ENCODE measurements around the gene PLD4.

DNA sequence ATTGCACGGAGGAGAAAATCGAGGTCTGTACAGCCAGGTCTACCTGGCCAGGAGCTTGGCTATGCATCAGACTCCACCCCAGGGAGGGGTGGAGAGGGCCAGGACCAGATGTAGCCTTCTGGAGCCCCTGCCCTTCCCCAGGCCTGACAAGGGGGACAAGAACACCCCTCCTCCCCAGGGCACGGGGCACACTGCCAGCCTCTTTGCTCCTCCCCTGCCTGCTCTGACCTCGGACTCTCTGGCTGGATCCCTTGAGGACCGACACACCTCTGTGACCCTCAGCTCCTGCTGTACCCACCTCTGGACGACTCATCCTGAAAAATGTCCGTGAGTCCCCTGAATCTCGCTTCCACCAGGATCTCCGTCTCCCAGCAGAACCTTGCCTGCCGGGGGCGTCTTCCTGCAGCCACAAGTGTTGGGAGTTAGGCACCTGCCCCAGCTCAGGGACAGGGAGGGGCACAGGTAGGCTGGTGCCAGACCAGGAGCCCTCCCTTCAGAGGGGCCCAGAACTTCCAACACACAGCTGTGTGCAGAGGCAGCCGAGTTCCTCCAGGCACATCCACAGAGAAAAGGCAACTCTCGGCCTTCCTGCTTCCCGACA is 31.7 kb downstream of the PLD4 start:
- TF ChIP-seq, protein P1, sequence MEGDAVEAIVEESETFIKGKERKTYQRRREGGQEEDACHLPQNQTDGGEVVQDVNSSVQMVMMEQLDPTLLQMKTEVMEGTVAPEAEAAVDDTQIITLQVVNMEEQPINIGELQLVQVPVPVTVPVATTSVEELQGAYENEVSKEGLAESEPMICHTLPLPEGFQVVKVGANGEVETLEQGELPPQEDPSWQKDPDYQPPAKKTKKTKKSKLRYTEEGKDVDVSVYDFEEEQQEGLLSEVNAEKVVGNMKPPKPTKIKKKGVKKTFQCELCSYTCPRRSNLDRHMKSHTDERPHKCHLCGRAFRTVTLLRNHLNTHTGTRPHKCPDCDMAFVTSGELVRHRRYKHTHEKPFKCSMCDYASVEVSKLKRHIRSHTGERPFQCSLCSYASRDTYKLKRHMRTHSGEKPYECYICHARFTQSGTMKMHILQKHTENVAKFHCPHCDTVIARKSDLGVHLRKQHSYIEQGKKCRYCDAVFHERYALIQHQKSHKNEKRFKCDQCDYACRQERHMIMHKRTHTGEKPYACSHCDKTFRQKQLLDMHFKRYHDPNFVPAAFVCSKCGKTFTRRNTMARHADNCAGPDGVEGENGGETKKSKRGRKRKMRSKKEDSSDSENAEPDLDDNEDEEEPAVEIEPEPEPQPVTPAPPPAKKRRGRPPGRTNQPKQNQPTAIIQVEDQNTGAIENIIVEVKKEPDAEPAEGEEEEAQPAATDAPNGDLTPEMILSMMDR (IDR thresholded peaks at IDR 0.05), result no peak
- TF ChIP-seq POLR2AphosphoS5 (IDR thresholded peaks at IDR 0.05; ENCODE audit: insufficient read depth in 1 of 2, low read depth in 1 of 2), result no peak
- no peak for TF ChIP-seq POLR2A (IDR thresholded peaks at IDR 0.05)
